Measurements from ENCODE around the gene LPCAT3.

- TF ChIP-seq CTCF (IDR thresholded peaks at IDR 0.05; ENCODE audit: low read depth, low read length, poor library complexity, severe bottlenecking) (no peak), EZH2phosphoT487 (IDR thresholded peaks at IDR 0.05; ENCODE audit: borderline replicate concordance, low read length) (no peak)
Observed at GRCh38 chr12:7046383-7047105, 28.3 kb upstream of the LPCAT3 start.

All from DOHH2 (cell line).